Right lobe of liver (tissue), 4 donors: ENCODE data around the gene STK10.

Experiments used
- CTCF ChIP-seq, 4 donors: fragments of 200-600 bp in 3 of 4; fragments of 450-650 bp in 1 of 4; IDR thresholded peaks; one replicate each; pipeline versions ENCODE4 v1.5.1 to v1.8.0; 2016 to 2022; ENCODE audit warnings: antibody characterized with exemption in 4 of 4, mild to moderate bottlenecking in 2 of 4
- POLR2A ChIP-seq: fragments of 450-650 bp; IDR thresholded peaks from one replicate; pipeline ENCODE4 v1.6.1; 2017; ENCODE audit warnings: antibody characterized with exemption, mild to moderate bottlenecking
- donor health status: DM: no; HTN: no; CAD: no.
- donor health status: DM: no; HTN: no; CAD: no.
- donor health status: DM: no; HTN: yes; CAD: no.

- no peak for TF ChIP-seq POLR2A
- TF ChIP-seq CTCF (IDR thresholded peaks at IDR 0.05) = no peak
These were observed 179.9 kb downstream of the STK10 start for GRCh38 chr5:172008111-172008455.
